ENCODE results near the gene KANSL3.
A peak's percentile ranks its signal among the peaks of the same experiment; 100 is the strongest.
"Not testable (repeated sequence)": the region's sequence is repeated elsewhere in the genome, so short reads cannot be mapped to it uniquely, and the experiment has no call there.

KANSL3 gene

GRCh38 chr2:96655526-96655925 lies 17.4 kb upstream of the KANSL3 start:
- no peak overlapping the region for H3K4me3 ChIP-seq (ENCODE audit: low read depth, low read length)

- H3K4me3 ChIP-seq (ENCODE audit: low read depth, low read length): not testable (repeated sequence)
Measured at GRCh38 chr2:96654791-96655190, 16.7 kb upstream of the KANSL3 start.

- H3K4me3 ChIP-seq (ENCODE audit: low read depth, low read length): no peak overlapping the region
Measured at GRCh38 chr2:96651793-96652192, 13.7 kb upstream of the KANSL3 start.

- H3K4me3 ChIP-seq (ENCODE audit: low read depth, low read length): no peak overlapping the region
Measured at GRCh38 chr2:96649342-96649741, 11.2 kb upstream of the KANSL3 start.

GRCh38 chr2:96648306-96648930 lies 10.3 kb upstream of the KANSL3 start:
- H3K4me3 ChIP-seq (ENCODE audit: low read depth, low read length): no peak overlapping the region

- no peak overlapping the region for H3K4me3 ChIP-seq (ENCODE audit: low read depth, low read length)
Measured at GRCh38 chr2:96647681-96648080, 9.6 kb upstream of the KANSL3 start.

GRCh38 chr2:96642564-96643360 lies 4.7 kb upstream of the KANSL3 start, which contains the start of gene FER1L5:
Gene FER1L5 (plus strand): TSS chr2:96642764. CDS start chr2:96642837, 73 bp downstream.
- peak within 1 kb of the TSS; percentile 37 for H3K4me3 ChIP-seq (ENCODE audit: low read depth, low read length)

- peak overlapping the region; percentile 64 for H3K4me3 ChIP-seq (ENCODE audit: low read depth, low read length)
Measured at GRCh38 chr2:96637385-96638143, 548 bp downstream of the KANSL3 start.

- peak overlapping the region; percentile 64 for H3K4me3 ChIP-seq (ENCODE audit: low read depth, low read length)
Measured at GRCh38 chr2:96636551-96637171, 1.5 kb downstream of the KANSL3 start.

GRCh38 chr2:96633641-96634040 lies 4.5 kb downstream of the KANSL3 start:
- no peak overlapping the region for H3K4me3 ChIP-seq (ENCODE audit: low read depth, low read length)

GRCh38 chr2:96631804-96632435 lies 6.2 kb downstream of the KANSL3 start:
- no peak overlapping the region for H3K4me3 ChIP-seq (ENCODE audit: low read depth, low read length)

GRCh38 chr2:96626553-96626942 lies 11.6 kb downstream of the KANSL3 start:
- no peak overlapping the region for H3K4me3 ChIP-seq (ENCODE audit: low read depth, low read length)

- H3K4me3 ChIP-seq (ENCODE audit: low read depth, low read length): no peak overlapping the region
Measured at GRCh38 chr2:96625571-96626552, 12.2 kb downstream of the KANSL3 start.

GRCh38 chr2:96623116-96623515 lies 15.0 kb downstream of the KANSL3 start:
- H3K4me3 ChIP-seq (ENCODE audit: low read depth, low read length): no peak overlapping the region

GRCh38 chr2:96622544-96622943 lies 15.6 kb downstream of the KANSL3 start:
- no peak overlapping the region for H3K4me3 ChIP-seq (ENCODE audit: low read depth, low read length)

- H3K4me3 ChIP-seq (ENCODE audit: low read depth, low read length): no peak overlapping the region
Measured at GRCh38 chr2:96618596-96619283, 19.4 kb downstream of the KANSL3 start.

- H3K4me3 ChIP-seq (ENCODE audit: low read depth, low read length): no peak overlapping the region
Measured at GRCh38 chr2:96617012-96617411, 21.1 kb downstream of the KANSL3 start.

GRCh38 chr2:96616535-96616934 lies 21.6 kb downstream of the KANSL3 start:
- no peak overlapping the region for H3K4me3 ChIP-seq (ENCODE audit: low read depth, low read length)

- H3K4me3 ChIP-seq (ENCODE audit: low read depth, low read length): no peak overlapping the region
Measured at GRCh38 chr2:96616128-96616527, 22.0 kb downstream of the KANSL3 start.
